ENCODE data around the gene GAPDHS. TPM values are rescaled to one million over a fixed set of nuclear protein-coding genes. Genes with fewer than 3 reads are reported as not detected.

Gene GAPDHS
- polyA plus RNA-seq, 1 of the 3 experiments (the other 2 are of a cell fraction): not detected

- 7% methylated on average over 1 of the region's 1 CpG for WGBS (ENCODE audit: low lambda C conversion rate)
- POLR2A ChIA-PET: no interaction called here
- CTCF ChIA-PET: no interaction called here
These were observed 38.2 kb downstream of the GAPDHS start for GRCh38 chr19:35571406-35571965.

More at GRCh38 chr19:35571406-35571965, 38.2 kb downstream of the GAPDHS start:
- no peaks in the 10 kb centered on the region for H3K36me3 ChIP-seq (replicated peaks in 1 of 2; ENCODE audit: control insufficient read depth in 1 of 2, insufficient read depth in 2 of 2, low read length in 1 of 2)
- H3K27ac ChIP-seq (ENCODE audit: low read depth in 2 of 2, low read length in 1 of 2): no peak overlapping the region
- TF ChIP-seq TAF1 (IDR thresholded peaks at IDR 0.05; ENCODE audit: borderline replicate concordance, low read depth, low read length) (no peak), ZBTB33 (IDR thresholded peaks at IDR 0.05; ENCODE audit: borderline replicate concordance, low read depth) (no peak), REST (IDR thresholded peaks at IDR 0.05; ENCODE audit: low read depth, low read length) (no peak), CTCF (IDR thresholded peaks at IDR 0.05) (no peak), JUND (IDR thresholded peaks at IDR 0.05) (no peak), MAX (IDR thresholded peaks at IDR 0.05; ENCODE audit: low read depth) (no peak)
- no peaks in the 10 kb centered on the region for H3K9me2 ChIP-seq
- H4K20me1 ChIP-seq (ENCODE audit: insufficient read depth): no peaks in the 10 kb centered on the region
- no peak overlapping the region for H3K9ac ChIP-seq
- no peaks in the 10 kb centered on the region for H3K4me1 ChIP-seq (ENCODE audit: control insufficient read depth in 1 of 2, insufficient read depth in 2 of 2, low read depth in 1 of 2, low read length in 1 of 2)
- no peaks in the 10 kb centered on the region for H3K79me2 ChIP-seq (ENCODE audit: insufficient read depth)
- H3F3A ChIP-seq (replicated peaks; ENCODE audit: insufficient read depth): no peaks in the 10 kb centered on the region
- H3K9me3 ChIP-seq: no peaks in the 10 kb centered on the region
- H3K4me3 ChIP-seq (ENCODE audit: low read depth in 2 of 2, low read length in 1 of 2): no peak overlapping the region
- H3K4me2 ChIP-seq: no peak overlapping the region
- H3K27me3 ChIP-seq (ENCODE audit: insufficient read depth): peaks cover 39% of the 10 kb centered on the region; the same call in 1 of the 2 replicates
- no peak overlapping the region for H2AFZ ChIP-seq (ENCODE audit: low read depth)
- DNase-seq: no peak
